Neural progenitor cell (in vitro differentiated cells): Measurements from ENCODE around the gene PAH. TPM values are rescaled to one million over a fixed set of nuclear protein-coding genes. Genes with fewer than 3 reads are reported as not detected.

ENCODE experiments used
- DNase-seq: peaks from one replicate; pipeline ENCODE4 v3.0.0-alpha.2; 2016; ENCODE audit warnings: low spot score
- H2AFZ ChIP-seq: fragments of 200-600 bp; sonication (generic); replicated peaks from 2 replicates; pipeline ENCODE4 v1.6.1; 2016; ENCODE audit warnings: antibody characterized with exemption
- H3F3A ChIP-seq: fragments of 200-600 bp; sonication (generic); 2 replicates; pipeline ENCODE4 v1.6.1; 2016; ENCODE audit warnings: antibody characterized with exemption, low read depth
- H3K27ac ChIP-seq: fragments of 200-600 bp; sonication (generic); 2 replicates; pipeline ENCODE4 v1.5.1; 2016; ENCODE audit warnings: mild to moderate bottlenecking
- H3K27me3 ChIP-seq: fragments of 200-600 bp; sonication (generic); 2 replicates; pipeline ENCODE4 v1.6.1; 2016; ENCODE audit warnings: mild to moderate bottlenecking, moderate library complexity
- H3K36me3 ChIP-seq: fragments of 200-600 bp; sonication (generic); 2 replicates; pipeline ENCODE4 v1.5.1; 2016
- H3K4me1 ChIP-seq: fragments of 200-600 bp; sonication (generic); 2 replicates; pipeline ENCODE4 v1.6.1; 2016; ENCODE audit warnings: mixed run types
- H3K4me2 ChIP-seq: fragments of 200-600 bp; sonication (generic); 2 replicates; pipeline ENCODE4 v1.6.1; 2016
- H3K4me3 ChIP-seq: fragments of 200-600 bp; sonication (generic); 2 replicates; pipeline ENCODE4 v1.5.1; 2016
- H3K79me2 ChIP-seq: fragments of 200-600 bp; sonication (generic); 2 replicates; pipeline ENCODE4 v1.6.1; 2016; ENCODE audit warnings: low read depth
- H3K9ac ChIP-seq: fragments of 200-600 bp; sonication (generic); 2 replicates; pipeline ENCODE4 v1.6.1; 2016
- H3K9me3 ChIP-seq: fragments of 200-600 bp; sonication (generic); 2 replicates; pipeline ENCODE4 v1.5.1; 2016; ENCODE audit warnings: low read depth
- H4K20me1 ChIP-seq: fragments of 200-600 bp; sonication (generic); 2 replicates; pipeline ENCODE4 v1.6.1; 2016; ENCODE audit warnings: low read depth
- H3K27ac Mint-ChIP-seq: 3 replicates; pipeline ENCODE4 v1.8.0; 2021; ENCODE audit warnings: mixed read lengths
- H3K27me3 Mint-ChIP-seq: 2 replicates; pipeline ENCODE4 v1.8.0; 2022; ENCODE audit warnings: low read depth, mild to moderate bottlenecking, inconsistent platforms, moderate library complexity, mixed read lengths; ENCODE audit not compliant: insufficient read depth
- H3K36me3 Mint-ChIP-seq: 3 replicates; pipeline ENCODE4 v1.8.0; 2021; ENCODE audit warnings: mixed read lengths
- H3K4me1 Mint-ChIP-seq: 3 replicates; pipeline ENCODE4 v1.8.0; 2021; ENCODE audit warnings: mixed read lengths
- H3K4me3 Mint-ChIP-seq: 3 replicates; pipeline ENCODE4 v1.8.0; 2021; ENCODE audit warnings: mild to moderate bottlenecking, moderate library complexity, mixed read lengths
- H3K9me3 Mint-ChIP-seq: 3 replicates; pipeline ENCODE4 v1.8.0; 2020; ENCODE audit warnings: mixed read lengths
- CTCF ChIP-seq: fragments of 200-600 bp; sonication (generic); IDR thresholded peaks from 2 replicates; pipeline ENCODE4 v1.5.1; 2017; ENCODE audit warnings: antibody characterized with exemption, mild to moderate bottlenecking
- EZH2 ChIP-seq: fragments of 200-600 bp; sonication (generic); IDR thresholded peaks from 2 replicates; pipeline ENCODE4 v1.6.1; 2017; ENCODE audit warnings: antibody characterized with exemption, mild to moderate bottlenecking, moderate library complexity
- EZH2phosphoT487 ChIP-seq: fragments of 200-600 bp; sonication (generic); IDR thresholded peaks from 2 replicates; pipeline ENCODE4 v1.6.1; 2017; ENCODE audit warnings: antibody characterized with exemption
- total RNA-seq: library from RNA; depleted of rRNA; stranded (reverse); fragments of >200 nt; gene quantifications from 2 replicates; pipeline ENCODE4 v1.2.3, GENCODE V29; 2015; ENCODE audit warnings: low replicate concordance

PAH gene
- total RNA-seq, 1 donor from 2014 or later, result 0.07 TPM

GRCh38 chr12:102793921-102794320, 123.1 kb downstream of the PAH start:
- Histone ChIP-seq H3K36me3 (no peaks in the 10 kb centered on the region), H4K20me1 (no peaks in the 10 kb centered on the region), H3K4me2 (no peak overlapping the region), H3K27me3 (no peaks in the 10 kb centered on the region), H3K79me2 (no peaks in the 10 kb centered on the region), H3K27ac (no peak overlapping the region), H3K4me3 (no peak overlapping the region), H2AFZ (no peak overlapping the region), H3F3A (no peaks in the 10 kb centered on the region), H3K9ac (no peak overlapping the region), H3K9me3 (no peaks in the 10 kb centered on the region), H3K4me1 (no peaks in the 10 kb centered on the region)
- Mint-ChIP-seq H3K36me3 (no peaks in the 10 kb centered on the region), H3K27me3 (peaks cover 4% of the 10 kb centered on the region), H3K9me3 (no peaks in the 10 kb centered on the region), H3K27ac (no peak overlapping the region), H3K4me3 (no peak overlapping the region), H3K4me1 (no peaks in the 10 kb centered on the region)
- no peak for TF ChIP-seq EZH2
- TF ChIP-seq CTCF, result no peak
- no peak for TF ChIP-seq EZH2phosphoT487
- DNase-seq, result no peak

Other genes starting within 250 kb of the PAH start
- gene ASCL1, start 40.4 kb upstream of the PAH start, total RNA-seq, result 0.21 TPM in 1 of 2 replicates, not detected in the other